K562 (cell line): ENCODE data around the gene TMTC4. TPM values are rescaled to one million over a fixed set of nuclear protein-coding genes. Genes with fewer than 3 reads are reported as not detected.

ENCODE experiments used
- ATAC-seq: fragments of 200-7000 bp; cut with Tn5 transposase; 3 replicates; pipeline ENCODE4 v1.9.1; 2020; ENCODE audit warnings: moderate library complexity
- BruUV-seq: library from RNA; stranded (reverse); fragments of 400-500 nt; replicated peaks from 2 replicates; lab custom pipeline; 2021; lab: Mats Ljungman, UMichigan
- CTCF ChIA-PET: fragments of 300-600 bp; formaldehyde crosslinking; extraction: SDS; loops from one replicate; lab custom pipeline; 2021; ENCODE audit warnings: low intra/inter-chr PET ratio; lab: Yijun Ruan, JAX
- POLR2A ChIA-PET: fragments of 300-600, 350-650 bp; sonication (Branson Sonifier 250); formaldehyde crosslinking; extraction: SDS; loops from one replicate; lab custom pipeline; 2021; ENCODE audit warnings: antibody characterized with exemption, inconsistent platforms; lab: Yijun Ruan, JAX
- DNase-seq, 4 experiments: peaks; one replicate each; pipeline versions ENCODE4 v3.0.0 to v3.0.0-alpha.2; 2011 to 2018; ENCODE audit warnings: low spot score in 3 of 4, mixed read lengths in 3 of 4; ENCODE audit errors: extremely low read depth in 1 of 4
- FAIRE-seq: peaks from 2 replicates; lab custom pipeline; 2011; peaks lifted over from hg19 to GRCh38; lab: Jason Lieb, UNC
- H2AFZ ChIP-seq: 2 replicates; pipeline ENCODE4 v1.6.0; 2011; ENCODE audit warnings: low read depth, low read length, control low read depth, inconsistent platforms
- H3K27ac ChIP-seq: fragments of 200-600 bp; 3 replicates; pipeline ENCODE4 v1.8.0; 2011; ENCODE audit warnings: low read depth, mild to moderate bottlenecking, control low read depth, inconsistent platforms, low read length, moderate library complexity, mixed read lengths; ENCODE audit errors: extremely low read depth
- H3K27me3 ChIP-seq, 2 experiments: fragments of 300-600 bp in 1 of 2; 2 replicates in 1 of 2; 3 replicates in 1 of 2; pipeline versions ENCODE4 v1.6.0 to v1.8.0; 2011; ENCODE audit warnings: inconsistent platforms in 2 of 2, low read length in 2 of 2, mild to moderate bottlenecking in 1 of 2, mixed read lengths in 1 of 2, moderate library complexity in 1 of 2; ENCODE audit not compliant: control insufficient read depth in 2 of 2, insufficient read depth in 2 of 2
- H3K36me3 ChIP-seq: fragments of 300-600 bp; 3 replicates; pipeline ENCODE4 v1.8.0; 2011; ENCODE audit warnings: mild to moderate bottlenecking, low read length, inconsistent platforms; ENCODE audit not compliant: control insufficient read depth, insufficient read depth
- H3K4me1 ChIP-seq, 2 experiments: fragments of 200-600 bp in 1 of 2; replicated peaks in 1 of 2; 2 replicates in 1 of 2; 3 replicates in 1 of 2; pipeline versions ENCODE4 v1.5.1 to v1.8.0; 2011; ENCODE audit warnings: inconsistent platforms in 2 of 2, low read length in 2 of 2, mild to moderate bottlenecking in 1 of 2, mixed read lengths in 1 of 2, moderate library complexity in 1 of 2; ENCODE audit not compliant: control insufficient read depth in 2 of 2, insufficient read depth in 2 of 2
- H3K4me2 ChIP-seq: 2 replicates; pipeline ENCODE4 v1.6.1; 2011; ENCODE audit warnings: low read length, control low read depth, inconsistent platforms, mixed read lengths; ENCODE audit not compliant: insufficient read depth
- H3K4me3 ChIP-seq: fragments of 200-600 bp; sonication (generic), shearing (Covaris generic); 2 replicates; pipeline ENCODE4 v1.5.1; 2016; ENCODE audit warnings: control low read depth, inconsistent platforms
- H3K79me2 ChIP-seq: fragments of 200-600 bp; 3 replicates; pipeline ENCODE4 v1.8.0; 2011; ENCODE audit warnings: low read length, inconsistent platforms; ENCODE audit not compliant: control insufficient read depth, insufficient read depth
- H3K9ac ChIP-seq, 2 experiments: 2 replicates each; pipeline versions ENCODE4 v1.6.0 to v1.6.1; 2011; ENCODE audit warnings: low read depth in 2 of 2, low read length in 2 of 2, control low read depth in 1 of 2, inconsistent platforms in 1 of 2, mild to moderate bottlenecking in 1 of 2, mixed read lengths in 1 of 2; ENCODE audit not compliant: insufficient read depth in 1 of 2
- H3K9me1 ChIP-seq: one replicate; pipeline ENCODE4 v1.6.0; 2011; ENCODE audit warnings: inconsistent platforms, mild to moderate bottlenecking, low read length, moderate library complexity; ENCODE audit not compliant: control insufficient read depth, insufficient read depth
- H3K9me3 ChIP-seq: replicated peaks from 2 replicates; pipeline ENCODE4 v1.5.1; 2011; ENCODE audit warnings: low read depth, low read length, inconsistent platforms; ENCODE audit not compliant: control insufficient read depth, insufficient read depth
- H4K20me1 ChIP-seq: replicated peaks from 2 replicates; pipeline ENCODE4 v1.6.1; 2011; ENCODE audit warnings: low read length, inconsistent platforms, mixed read lengths; ENCODE audit not compliant: control insufficient read depth, insufficient read depth
- CBX2 ChIP-seq: fragments of 200-600 bp; sonication (generic); IDR thresholded peaks from one replicate; pipeline ENCODE4 v1.6.1; 2012; ENCODE audit warnings: mild to moderate bottlenecking, low read length, inconsistent platforms; ENCODE audit not compliant: insufficient read depth, poor library complexity, severe bottlenecking
- CBX8 ChIP-seq: fragments of 200-600 bp; sonication (generic); IDR thresholded peaks from 2 replicates; pipeline ENCODE4 v1.6.1; 2012; ENCODE audit warnings: borderline replicate concordance, mixed run types, low read depth, mild to moderate bottlenecking, moderate library complexity, mixed read lengths, low read length, control low read depth, inconsistent platforms; ENCODE audit not compliant: poor library complexity, severe bottlenecking; ENCODE audit errors: extremely low read depth
- FOXK1 ChIP-seq: sonication (generic); formaldehyde crosslinking; IDR thresholded peaks from 2 replicates; pipeline ENCODE4 v1.8.0; 2022; ENCODE audit warnings: missing genetic modification reagents, mild to moderate bottlenecking, borderline replicate concordance
- FOXP4 ChIP-seq: sonication (generic); formaldehyde crosslinking; IDR thresholded peaks from 2 replicates; pipeline ENCODE4 v1.8.0; 2022; ENCODE audit warnings: mild to moderate bottlenecking, missing genetic modification reagents, borderline replicate concordance
- KDM2B ChIP-seq: fragments of 250-450 bp; sonication (Bioruptor Pico); IDR thresholded peaks from 2 replicates; pipeline ENCODE4 v1.8.0; 2021; ENCODE audit warnings: mild to moderate bottlenecking, moderate library complexity
- MTF1 ChIP-seq: fragments of 250-450 bp; sonication (Bioruptor Pico); IDR thresholded peaks from 2 replicates; pipeline ENCODE4 v1.9.0; 2021; ENCODE audit warnings: moderate library complexity, mild to moderate bottlenecking, inconsistent platforms, borderline replicate concordance
- NELFE ChIP-seq: IDR thresholded peaks from 2 replicates; pipeline ENCODE4 v1.6.1; 2011; ENCODE audit warnings: mild to moderate bottlenecking; ENCODE audit not compliant: insufficient read depth, insufficient read length
- NFE2 ChIP-seq: IDR thresholded peaks from 2 replicates; pipeline ENCODE4 v1.6.1; 2014; ENCODE audit warnings: antibody characterized with exemption, low read depth
- NONO ChIP-seq, 2 experiments: fragments of 200-400 bp in 1 of 2; fragments of 450-650 bp in 1 of 2; formaldehyde crosslinking in 1 of 2; IDR thresholded peaks; 2 replicates each; pipeline ENCODE4 v1.6.1; 2017; ENCODE audit warnings: low read depth in 2 of 2, mild to moderate bottlenecking in 2 of 2, moderate library complexity in 2 of 2, low read length in 1 of 2
- NRF1 ChIP-seq, 2 experiments: fragments of 450-650 bp; IDR thresholded peaks in 1 of 2; conservative IDR thresholded peaks in 1 of 2; 2 replicates each; pipeline ENCODE4 v1.6.1; 2014; ENCODE audit warnings: mild to moderate bottlenecking in 2 of 2
- PHF21A ChIP-seq: fragments of 450-650 bp; IDR thresholded peaks from 2 replicates; pipeline ENCODE4 v1.6.1; 2017; ENCODE audit warnings: low read depth, borderline replicate concordance
- RFX1 ChIP-seq: fragments of 450-650 bp; IDR thresholded peaks from 2 replicates; pipeline ENCODE4 v1.6.1; 2016; ENCODE audit warnings: mild to moderate bottlenecking, moderate library complexity
- ZBED1 ChIP-seq: IDR thresholded peaks from 2 replicates; pipeline ENCODE4 v1.6.1; 2014
- ZNF280B ChIP-seq: fragments of 250-450 bp; sonication (Bioruptor Pico); IDR thresholded peaks from 2 replicates; pipeline ENCODE4 v1.5.1; 2021; ENCODE audit warnings: mild to moderate bottlenecking
- ZNF695 ChIP-seq: fragments of 450-650 bp; formaldehyde crosslinking; IDR thresholded peaks from 2 replicates; pipeline ENCODE4 v1.4.0; 2020; ENCODE audit warnings: mild to moderate bottlenecking, moderate library complexity
- WGBS: fragments of 100-300 bp; shearing (Covaris generic); methylation state at CpG from one replicate; pipeline ENCODE4 v1.1.6; 2016; ENCODE audit warnings: low coverage, mixed read lengths; ENCODE audit not compliant: insufficient coverage; ENCODE audit errors: missing lambda C conversion rate; 5-methylcytosine and 5-hydroxymethylcytosine counted together
- in situ Hi-C: fragments of 300-500 bp; cut with MboI; formaldehyde crosslinking; loops from 4 replicates; pipeline ENCODE4 v1.15.0; 2018; ENCODE audit warnings: inconsistent platforms, mixed read lengths
- intact Hi-C: fragments of 100-400 bp; cut with micrococcal nuclease; formaldehyde crosslinking; loops from 2 replicates; pipeline ENCODE4 v1.14.2; 2022
- polyA plus RNA-seq, 8 experiments: library from polyadenylated mRNA; depleted of rRNA in 4 of 8; stranded (reverse) in 5 of 8; unstranded in 3 of 8; fragments of >200 nt; fragmentation: Nextera tagmentation in 2 of 8; fragmentation: Illumina TruSeq in 1 of 8; extraction: Ambion mirVana in 2 of 8; extraction: Trizol in 1 of 8; gene quantifications; 2 replicates each; pipeline versions ENCODE4 v1.2.1 to v1.2.3, GENCODE V29; 2011 to 2014; ENCODE audit warnings: inconsistent platforms in 1 of 8, missing spikeins in 1 of 8
- total RNA-seq, 7 experiments: library from RNA; depleted of rRNA in 6 of 7; stranded (reverse); fragments of >200 nt in 6 of 7; fragmentation: Illumina TruSeq in 2 of 7; extraction: Trizol in 2 of 7; gene quantifications; 2 replicates each; pipeline versions ENCODE4 v1.2.1 to v1.2.3, GENCODE V29; 2011 to 2021; ENCODE audit warnings: low replicate concordance in 1 of 7

TMTC4 gene
- total and polyA plus RNA-seq, 9 of the 15 experiments (the other 6 are each of a cell fraction or from before 2014, with no cell fraction given) = 3.5 to 16.7 (median 11.8) TPM

- TF ChIP-seq KDM2B (CRISPR knock-in tag) = no peak
- no peak for TF ChIP-seq ZNF695
- TF ChIP-seq MTF1 (CRISPR knock-in tag) = no peak
- TF ChIP-seq FOXK1 (CRISPR knock-in tag) = no peak
Measured at GRCh38 chr13:100625447-100625846, 49.1 kb downstream of the TMTC4 start (continued).

DNA sequence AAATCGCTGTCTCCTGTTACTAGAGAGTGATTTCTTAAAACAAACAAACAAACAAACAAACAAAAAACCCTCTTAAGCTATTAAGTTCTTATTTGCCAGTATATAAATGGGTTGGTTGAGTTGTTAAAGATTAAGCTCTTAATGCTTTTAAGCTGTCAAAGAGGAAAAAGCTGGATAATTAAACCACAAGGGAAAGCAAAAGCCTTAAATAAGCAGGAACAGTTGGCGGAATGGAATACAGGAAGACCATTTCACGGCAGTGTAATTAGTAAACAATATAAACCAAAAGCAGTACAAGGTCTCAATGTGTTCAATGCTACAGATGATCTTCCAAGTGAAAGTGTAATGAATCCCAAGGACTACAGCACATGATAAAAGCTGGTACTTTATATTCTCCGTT is 53.8 kb downstream of the TMTC4 start:
- FAIRE-seq = no peak
- H2AFZ ChIP-seq = no peak overlapping the region
- CTCF ChIA-PET = no interaction called here

More for the DNA sequence above, 53.8 kb downstream of the TMTC4 start:
- Histone ChIP-seq H3K4me2 (no peak overlapping the region), H3K4me3 (no peak overlapping the region)
- TF ChIP-seq ZBED1 (no peak), NRF1 (conservative IDR thresholded peaks at IDR 0.05 in 1 of 2, IDR thresholded peaks at IDR 0.05 in 1 of 2) (no peak), NELFE (no peak), ZNF280B (CRISPR knock-in tag) (no peak), PHF21A (no peak), FOXP4 (CRISPR knock-in tag) (no peak), NFE2 (no peak), CBX2 (no peak), RFX1 (no peak), NONO (IDR thresholded peaks at IDR 0.05; ENCODE audit: low read depth in 2 of 2, low read length in 1 of 2) (no peak), CBX8 (no peak)
- TF ChIP-seq, all 486 proteins: peak for 0
- in situ Hi-C loops = loop anchor here (25.0 kb wide), 1 partner anchor 1992 kb away; no protein-coding TSS in a partner anchor
- H3K9me1 ChIP-seq = no peaks in the 10 kb centered on the region
- POLR2A ChIA-PET = no interaction called here
- 62% methylated on average over 4 of the region's 4 CpGs for WGBS
- no peak for DNase-seq
- intact Hi-C loops = no loop called here
- H3K79me2 ChIP-seq = no peaks in the 10 kb centered on the region
- no TSS peak for BruUV-seq
- H3K36me3 ChIP-seq = peaks cover 13% of the 10 kb centered on the region; the same call in 1 of the 3 replicates
- no peaks in the 10 kb centered on the region; the same call in 1 of the 2 replicates for H3K9me3 ChIP-seq
- no peaks in the 10 kb centered on the region for H3K4me1 ChIP-seq
- H3K9ac ChIP-seq = no peak overlapping the region
- no peaks in the 10 kb centered on the region for H3K27me3 ChIP-seq
- no peak for ATAC-seq
- no peak overlapping the region for H3K27ac ChIP-seq
- no peaks in the 10 kb centered on the region for H4K20me1 ChIP-seq
